Thyroid gland (tissue), 4 donors: Measurements from ENCODE around the gene OR13C4.

Experiments
- CTCF ChIP-seq, 6 experiments: fragments of 200-600 bp in 3 of 6; fragments of 450-650 bp in 3 of 6; sonication (generic) in 3 of 6; IDR thresholded peaks; one replicate each; pipeline ENCODE4 v1.5.1; 2016 to 2019; ENCODE audit warnings: antibody characterized with exemption in 6 of 6, mild to moderate bottlenecking in 2 of 6, inconsistent platforms in 1 of 6, moderate library complexity in 1 of 6
- POLR2A ChIP-seq, 2 donors: fragments of 450-650 bp; IDR thresholded peaks; one replicate each; pipeline ENCODE4 v1.6.1; 2017; ENCODE audit warnings: antibody characterized with exemption in 2 of 2, mild to moderate bottlenecking in 2 of 2, moderate library complexity in 1 of 2

GRCh38 chr9:104485014-104485413, 42.0 kb downstream of the OR13C4 start:
- no peak for TF ChIP-seq POLR2A (IDR thresholded peaks at IDR 0.05)
- no peak for TF ChIP-seq CTCF (IDR thresholded peaks at IDR 0.05)
